SK-N-SH (cell line): ENCODE data around the gene ANO5. TPM values are rescaled to one million over a fixed set of nuclear protein-coding genes. Genes with fewer than 3 reads are reported as not detected.

Experiments used
- CTCF ChIA-PET: fragments of 300-600, 350-600 bp; formaldehyde crosslinking; extraction: SDS; loops from one replicate; lab custom pipeline; 2021; lab: Yijun Ruan, JAX
- POLR2A ChIA-PET: fragments of 350-600 bp; sonication (Branson Sonifier 250); formaldehyde crosslinking; extraction: SDS; loops from one replicate; lab custom pipeline; 2020; ENCODE audit warnings: antibody characterized with exemption, inconsistent platforms; lab: Yijun Ruan, JAX
- DNase-seq: peaks from one replicate; pipeline ENCODE4 v3.0.0; 2012
- H2AFZ ChIP-seq: fragments of 200-600 bp; sonication (generic); 2 replicates; pipeline ENCODE4 v1.8.1; 2016; ENCODE audit warnings: antibody characterized with exemption, mild to moderate bottlenecking, low read depth
- H3F3A ChIP-seq: fragments of 200-600 bp; sonication (generic); replicated peaks from 2 replicates; pipeline ENCODE3; 2016; ENCODE audit warnings: antibody characterized with exemption, mild to moderate bottlenecking; ENCODE audit not compliant: insufficient read depth
- H3K27ac ChIP-seq, 2 experiments: fragments of 200-500 bp in 1 of 2; fragments of 200-600 bp in 1 of 2; sonication (Bioruptor generic) in 1 of 2; sonication (generic), shearing (Covaris generic) in 1 of 2; 2 replicates each; pipeline versions ENCODE4 v1.5.1 to v1.6.1; 2014 to 2016; ENCODE audit warnings: low read depth in 2 of 2, inconsistent platforms in 1 of 2, low read length in 1 of 2, mild to moderate bottlenecking in 1 of 2, mixed read lengths in 1 of 2
- H3K27me3 ChIP-seq: fragments of 200-600 bp; sonication (generic), shearing (Covaris generic); 2 replicates; pipeline ENCODE4 v1.6.1; 2016; ENCODE audit warnings: mixed run types; ENCODE audit not compliant: insufficient read depth
- H3K36me3 ChIP-seq, 2 experiments: fragments of 200-500 bp in 1 of 2; fragments of 200-600 bp in 1 of 2; sonication (Bioruptor generic) in 1 of 2; sonication (generic) in 1 of 2; replicated peaks in 1 of 2; 2 replicates each; pipeline versions ENCODE3 to v1.5.1; 2014 to 2016; ENCODE audit warnings: low read length in 1 of 2, mild to moderate bottlenecking in 1 of 2; ENCODE audit not compliant: insufficient read depth in 2 of 2, control insufficient read depth in 1 of 2
- H3K4me1 ChIP-seq, 2 experiments: fragments of 200-500 bp in 1 of 2; fragments of 200-600 bp in 1 of 2; sonication (Bioruptor generic) in 1 of 2; sonication (generic), shearing (Covaris generic) in 1 of 2; 2 replicates each; pipeline versions ENCODE4 v1.5.1 to v1.6.1; 2014 to 2016; ENCODE audit warnings: low read depth in 1 of 2, low read length in 1 of 2, mixed run types in 1 of 2; ENCODE audit not compliant: insufficient read depth in 2 of 2, control insufficient read depth in 1 of 2
- H3K4me2 ChIP-seq: fragments of 200-600 bp; sonication (generic), shearing (Covaris generic); 2 replicates; pipeline ENCODE4 v1.6.1; 2017; ENCODE audit warnings: mixed run types
- H3K4me3 ChIP-seq, 2 experiments: fragments of 200-500 bp in 1 of 2; fragments of 200-600 bp in 1 of 2; sonication (Bioruptor generic) in 1 of 2; sonication (generic), shearing (Covaris generic) in 1 of 2; 2 replicates each; pipeline versions ENCODE4 v1.5.1 to v1.8.1; 2014 to 2016; ENCODE audit warnings: low read depth in 2 of 2, inconsistent platforms in 1 of 2, low read length in 1 of 2, mild to moderate bottlenecking in 1 of 2, mixed read lengths in 1 of 2, moderate library complexity in 1 of 2
- H3K79me2 ChIP-seq: fragments of 200-600 bp; sonication (generic); 2 replicates; pipeline ENCODE4 v1.8.1; 2017; ENCODE audit warnings: mild to moderate bottlenecking; ENCODE audit not compliant: insufficient read depth
- H3K9ac ChIP-seq: fragments of 200-600 bp; sonication (generic); 2 replicates; pipeline ENCODE4 v1.6.1; 2017; ENCODE audit warnings: mixed run types
- H3K9me2 ChIP-seq: fragments of 200-600 bp; sonication (generic); 2 replicates; pipeline ENCODE4 v1.6.1; 2017; ENCODE audit warnings: mixed run types
- H3K9me3 ChIP-seq: fragments of 200-600 bp; sonication (generic); 2 replicates; pipeline ENCODE4 v1.6.1; 2017; ENCODE audit warnings: mixed run types, mild to moderate bottlenecking, moderate library complexity
- H4K20me1 ChIP-seq: fragments of 200-600 bp; sonication (generic); 2 replicates; pipeline ENCODE4 v1.6.1; 2017; ENCODE audit warnings: mild to moderate bottlenecking, mixed run types; ENCODE audit not compliant: insufficient read depth
- CHD2 ChIP-seq: fragments of 150-350 bp; IDR thresholded peaks from 2 replicates; pipeline ENCODE4 v1.6.1; 2018; ENCODE audit warnings: low read length; ENCODE audit not compliant: partially characterized antibody
- FOXM1 ChIP-seq: IDR thresholded peaks from 2 replicates; pipeline ENCODE4 v1.4.0; 2012; ENCODE audit warnings: low read depth, mild to moderate bottlenecking
- GABPA ChIP-seq: IDR thresholded peaks from 2 replicates; pipeline ENCODE4 v1.4.0; 2012; ENCODE audit warnings: low read depth, mild to moderate bottlenecking
- RFX5 ChIP-seq: IDR thresholded peaks from 2 replicates; pipeline ENCODE4 v1.6.1; 2012; ENCODE audit warnings: mild to moderate bottlenecking, improper control_type of control experiment, low read length
- SIN3A ChIP-seq: IDR thresholded peaks from 2 replicates; pipeline ENCODE4 v1.6.1; 2012; ENCODE audit warnings: low read depth, mild to moderate bottlenecking, low read length, moderate library complexity, borderline replicate concordance
- SMC3 ChIP-seq: IDR thresholded peaks from 2 replicates; pipeline ENCODE4 v1.6.1; 2012; ENCODE audit warnings: low read depth, low read length, improper control_type of control experiment
- TAF1 ChIP-seq: IDR thresholded peaks from 2 replicates; pipeline ENCODE4 v1.6.1; 2012; ENCODE audit warnings: low read depth, mild to moderate bottlenecking, low read length, moderate library complexity, borderline replicate concordance
- WGBS: methylation state at CpG from one replicate; pipeline ENCODE4 v1.1.6; 2017; ENCODE audit warnings: low lambda C conversion rate; 5-methylcytosine and 5-hydroxymethylcytosine counted together
- polyA plus RNA-seq, 3 experiments: library from polyadenylated mRNA; depleted of rRNA; stranded (reverse); fragments of >200 nt; gene quantifications; 2 replicates each; pipeline ENCODE4 v1.2.3, GENCODE V29; 2012
- TF ChIP-seq, protein P1 (sequence below): fragments of 200-600 bp; sonication (generic); IDR thresholded peaks from 2 replicates; pipeline ENCODE4 v1.6.1; 2017; ENCODE audit warnings: antibody characterized with exemption, mild to moderate bottlenecking, moderate library complexity
- TF ChIP-seq, protein P2 (sequence below): IDR thresholded peaks from 2 replicates; pipeline ENCODE4 v1.4.0; 2012; ENCODE audit warnings: low read depth, borderline replicate concordance

The ANO5 gene
- polyA plus RNA-seq, 1 of the 3 experiments (the other 2 are of a cell fraction), result 0.15 TPM

DNA sequence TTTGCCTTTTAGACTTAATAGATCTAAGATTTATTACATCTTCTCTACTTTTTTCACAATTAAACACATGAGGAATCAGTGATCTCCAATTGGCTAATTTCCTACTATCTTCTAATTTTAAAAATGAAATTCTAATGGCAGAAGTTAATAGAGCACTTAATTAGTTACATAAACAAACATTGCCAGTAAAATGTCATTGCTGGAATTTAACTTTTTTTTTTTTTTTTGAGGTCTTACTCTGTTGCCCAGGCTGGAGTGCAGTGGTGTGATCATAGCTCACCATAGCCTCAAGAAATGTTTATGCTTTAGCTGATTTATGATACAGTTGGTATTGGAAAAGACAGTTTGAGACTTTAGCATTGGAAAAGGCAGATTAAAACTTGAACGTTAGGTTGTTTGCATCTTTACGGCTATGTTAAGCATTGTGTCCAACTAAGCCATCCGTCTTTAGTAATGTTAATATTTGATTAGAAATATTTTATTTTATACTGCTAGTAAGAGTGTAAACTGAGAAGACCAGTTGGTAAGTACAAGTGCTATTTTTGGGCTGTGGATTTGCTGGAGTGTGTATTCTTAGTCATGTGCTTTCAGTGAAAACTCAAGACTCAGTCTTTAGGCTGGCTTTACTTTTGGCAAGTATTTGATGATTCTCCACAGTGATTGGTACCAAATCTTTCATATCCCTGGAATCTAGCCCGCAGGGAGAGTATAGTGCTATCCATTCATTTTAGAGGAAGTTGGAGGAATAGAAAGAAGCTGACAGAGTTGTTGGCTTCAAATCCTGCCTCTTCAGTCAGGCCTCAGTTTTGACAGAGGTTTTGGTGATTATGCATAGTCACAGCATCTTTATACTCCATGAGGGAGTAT, 4.5 kb downstream of the ANO5 start:
- Histone ChIP-seq H3K9me2 (no peaks in the 10 kb centered on the region), H3K9me3 (no peaks in the 10 kb centered on the region), H3K27me3 (no peaks in the 10 kb centered on the region), H3K27ac (no peak overlapping the region), H3F3A (no peaks in the 10 kb centered on the region), H2AFZ (no peak overlapping the region), H3K79me2 (no peaks in the 10 kb centered on the region), H4K20me1 (no peaks in the 10 kb centered on the region), H3K4me1 (no peaks in the 10 kb centered on the region; a peak in 2 of 4 replicates), H3K9ac (no peak overlapping the region), H3K36me3 (no peaks in the 10 kb centered on the region), H3K4me3 (no peak overlapping the region), H3K4me2 (no peak overlapping the region)
- WGBS, result 68% methylated on average over 4 of the region's 4 CpGs
- DNase-seq, result no peak
- TF ChIP-seq CHD2, result no peak
- no peak for TF ChIP-seq FOXM1
- TF ChIP-seq SMC3, result no peak
- TF ChIP-seq GABPA, result no peak
- ChIA-PET CTCF (interaction anchor here (0.9 kb wide), 1 partner anchor 28 kb away, joined by 3 read pairs; no protein-coding TSS in a partner anchor), POLR2A (no interaction called here)

DNA sequence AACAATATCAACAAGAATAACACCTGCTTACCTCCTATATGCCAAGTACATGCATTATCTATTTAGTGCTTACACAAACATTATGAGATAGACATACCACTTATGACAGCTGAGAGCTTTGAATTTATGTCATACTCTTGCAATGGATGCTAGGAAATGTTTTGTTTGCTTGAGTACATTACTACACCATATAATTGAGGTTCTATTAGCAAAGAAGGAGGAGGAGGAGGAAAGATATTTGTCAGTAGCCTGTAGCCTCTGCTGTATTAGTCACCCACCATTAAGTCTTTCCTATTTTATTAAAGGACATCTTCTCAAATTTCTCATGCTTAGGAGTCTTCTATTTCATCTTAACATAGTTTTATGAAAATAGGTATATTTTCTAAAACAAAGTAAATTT, 6.4 kb downstream of the ANO5 start:
- TF ChIP-seq TAF1, result no peak
- TF ChIP-seq, protein P1, sequence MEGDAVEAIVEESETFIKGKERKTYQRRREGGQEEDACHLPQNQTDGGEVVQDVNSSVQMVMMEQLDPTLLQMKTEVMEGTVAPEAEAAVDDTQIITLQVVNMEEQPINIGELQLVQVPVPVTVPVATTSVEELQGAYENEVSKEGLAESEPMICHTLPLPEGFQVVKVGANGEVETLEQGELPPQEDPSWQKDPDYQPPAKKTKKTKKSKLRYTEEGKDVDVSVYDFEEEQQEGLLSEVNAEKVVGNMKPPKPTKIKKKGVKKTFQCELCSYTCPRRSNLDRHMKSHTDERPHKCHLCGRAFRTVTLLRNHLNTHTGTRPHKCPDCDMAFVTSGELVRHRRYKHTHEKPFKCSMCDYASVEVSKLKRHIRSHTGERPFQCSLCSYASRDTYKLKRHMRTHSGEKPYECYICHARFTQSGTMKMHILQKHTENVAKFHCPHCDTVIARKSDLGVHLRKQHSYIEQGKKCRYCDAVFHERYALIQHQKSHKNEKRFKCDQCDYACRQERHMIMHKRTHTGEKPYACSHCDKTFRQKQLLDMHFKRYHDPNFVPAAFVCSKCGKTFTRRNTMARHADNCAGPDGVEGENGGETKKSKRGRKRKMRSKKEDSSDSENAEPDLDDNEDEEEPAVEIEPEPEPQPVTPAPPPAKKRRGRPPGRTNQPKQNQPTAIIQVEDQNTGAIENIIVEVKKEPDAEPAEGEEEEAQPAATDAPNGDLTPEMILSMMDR, result no peak
- POLR2A ChIA-PET, result no interaction called here
- no peak for DNase-seq
- no peaks in the 10 kb centered on the region for H3F3A ChIP-seq
- no peaks in the 10 kb centered on the region for H4K20me1 ChIP-seq
- H3K4me2 ChIP-seq, result no peak overlapping the region
- H3K79me2 ChIP-seq, result no peaks in the 10 kb centered on the region
- no peaks in the 10 kb centered on the region; a peak in 2 of 4 replicates for H3K4me1 ChIP-seq
- no peaks in the 10 kb centered on the region for H3K36me3 ChIP-seq
- H3K9ac ChIP-seq, result no peak overlapping the region
- no peaks in the 10 kb centered on the region for H3K9me3 ChIP-seq
- no peaks in the 10 kb centered on the region for H3K9me2 ChIP-seq
- CTCF ChIA-PET, result interaction anchor here (0.8 kb wide), 1 partner anchor 28 kb away, joined by 3 read pairs; no protein-coding TSS in a partner anchor
- no peak overlapping the region for H3K4me3 ChIP-seq
- H3K27ac ChIP-seq, result no peak overlapping the region
- H3K27me3 ChIP-seq, result no peaks in the 10 kb centered on the region
- no peak overlapping the region for H2AFZ ChIP-seq

DNA sequence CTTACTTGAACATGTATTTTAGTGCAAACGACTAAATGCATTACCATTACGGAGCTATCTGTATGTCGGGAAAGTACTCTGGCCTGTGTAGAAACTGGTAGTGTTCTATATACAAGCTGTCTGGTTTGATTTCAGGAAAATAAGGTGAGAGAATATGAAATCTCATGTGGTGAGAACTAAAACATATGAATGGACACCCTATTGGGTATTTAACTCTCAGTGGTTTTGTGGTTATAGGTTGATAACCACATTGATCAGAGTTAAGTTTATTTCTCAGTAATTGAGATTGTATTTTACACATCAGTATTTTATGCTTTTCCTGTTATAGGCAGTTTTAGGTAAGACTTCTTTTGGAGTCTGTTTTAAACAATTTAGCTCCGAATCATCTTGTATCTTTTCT, 10.4 kb downstream of the ANO5 start:
- Histone ChIP-seq H3K36me3 (no peaks in the 10 kb centered on the region), H3K27me3 (no peaks in the 10 kb centered on the region), H3K79me2 (no peaks in the 10 kb centered on the region), H3K4me3 (no peak overlapping the region), H3K4me1 (no peaks in the 10 kb centered on the region; a peak in 2 of 4 replicates), H2AFZ (no peak overlapping the region), H3K9me3 (no peaks in the 10 kb centered on the region), H3F3A (no peaks in the 10 kb centered on the region), H3K4me2 (no peak overlapping the region), H4K20me1 (no peaks in the 10 kb centered on the region), H3K9me2 (no peaks in the 10 kb centered on the region), H3K27ac (no peak overlapping the region), H3K9ac (no peak overlapping the region)
- 83% methylated on average over 4 of the region's 4 CpGs for WGBS
- no peak for TF ChIP-seq RFX5
- TF ChIP-seq GABPA, result no peak
- TF ChIP-seq, protein P2, sequence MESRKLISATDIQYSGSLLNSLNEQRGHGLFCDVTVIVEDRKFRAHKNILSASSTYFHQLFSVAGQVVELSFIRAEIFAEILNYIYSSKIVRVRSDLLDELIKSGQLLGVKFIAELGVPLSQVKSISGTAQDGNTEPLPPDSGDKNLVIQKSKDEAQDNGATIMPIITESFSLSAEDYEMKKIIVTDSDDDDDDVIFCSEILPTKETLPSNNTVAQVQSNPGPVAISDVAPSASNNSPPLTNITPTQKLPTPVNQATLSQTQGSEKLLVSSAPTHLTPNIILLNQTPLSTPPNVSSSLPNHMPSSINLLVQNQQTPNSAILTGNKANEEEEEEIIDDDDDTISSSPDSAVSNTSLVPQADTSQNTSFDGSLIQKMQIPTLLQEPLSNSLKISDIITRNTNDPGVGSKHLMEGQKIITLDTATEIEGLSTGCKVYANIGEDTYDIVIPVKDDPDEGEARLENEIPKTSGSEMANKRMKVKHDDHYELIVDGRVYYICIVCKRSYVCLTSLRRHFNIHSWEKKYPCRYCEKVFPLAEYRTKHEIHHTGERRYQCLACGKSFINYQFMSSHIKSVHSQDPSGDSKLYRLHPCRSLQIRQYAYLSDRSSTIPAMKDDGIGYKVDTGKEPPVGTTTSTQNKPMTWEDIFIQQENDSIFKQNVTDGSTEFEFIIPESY, result no peak
- TF ChIP-seq SIN3A, result no peak
- no peak for DNase-seq
- ChIA-PET POLR2A (no interaction called here), CTCF (interaction anchor here (1.0 to 1.9 kb wide), 2 partner anchors 11 to 41 kb away, joined by 3 to 6 read pairs; partner anchors contain the start of gene ANO5)
